Loucy (cell line): ENCODE results near the gene PJVK.

Experiments used
- H2AFZ ChIP-seq: fragments of 200-600 bp; sonication (generic); 2 replicates; pipeline ENCODE4 v1.6.0; 2016; ENCODE audit warnings: antibody characterized with exemption, mild to moderate bottlenecking, low read length, moderate library complexity
- H3F3A ChIP-seq: fragments of 200-600 bp; 2 replicates; pipeline ENCODE4 v1.6.0; 2016; ENCODE audit warnings: antibody characterized with exemption, low read depth, mild to moderate bottlenecking
- H3K27me3 ChIP-seq: fragments of 200-600 bp; sonication (generic); 2 replicates; pipeline ENCODE4 v1.6.1; 2014; ENCODE audit warnings: low read length, mild to moderate bottlenecking; ENCODE audit not compliant: insufficient read depth, poor library complexity, severe bottlenecking
- H3K36me3 ChIP-seq: fragments of 200-600 bp; sonication (generic); 2 replicates; pipeline ENCODE4 v1.6.1; 2016; ENCODE audit warnings: low read length; ENCODE audit not compliant: insufficient read depth
- H3K4me1 ChIP-seq: fragments of 200-600 bp; sonication (generic); 2 replicates; pipeline ENCODE4 v1.5.1; 2014; ENCODE audit warnings: low read length, mild to moderate bottlenecking; ENCODE audit not compliant: insufficient read depth, poor library complexity, severe bottlenecking
- H3K4me2 ChIP-seq: fragments of 200-600 bp; sonication (generic); 2 replicates; pipeline ENCODE4 v1.6.0; 2014; ENCODE audit warnings: antibody characterized with exemption, low read length, low read depth, mild to moderate bottlenecking; ENCODE audit not compliant: poor library complexity, severe bottlenecking
- H3K4me3 ChIP-seq: fragments of 200-600 bp; sonication (generic); 2 replicates; pipeline ENCODE4 v1.5.1; 2014; ENCODE audit warnings: low read length, mild to moderate bottlenecking, mixed read lengths; ENCODE audit not compliant: poor library complexity, severe bottlenecking
- H3K79me2 ChIP-seq: fragments of 200-600 bp; sonication (generic); 2 replicates; pipeline ENCODE4 v1.6.1; 2014; ENCODE audit warnings: low read length; ENCODE audit not compliant: insufficient read depth
- H3K9ac ChIP-seq: fragments of 200-600 bp; sonication (generic); 2 replicates; pipeline ENCODE4 v1.6.0; 2014; ENCODE audit warnings: mild to moderate bottlenecking, low read depth, low read length, moderate library complexity; ENCODE audit not compliant: poor library complexity, severe bottlenecking
- H3K9me2 ChIP-seq: fragments of 200-600 bp; sonication (generic); replicated peaks from 2 replicates; pipeline ENCODE4 v1.6.1; 2016; ENCODE audit warnings: low read depth, low read length, mixed read lengths
- H3K9me3 ChIP-seq: fragments of 200-600 bp; sonication (generic); 2 replicates; pipeline ENCODE4 v1.6.1; 2014; ENCODE audit warnings: mild to moderate bottlenecking, antibody characterized with exemption, low read length, low read depth; ENCODE audit not compliant: insufficient read depth
- H4K20me1 ChIP-seq: fragments of 200-600 bp; sonication (generic); 2 replicates; pipeline ENCODE4 v1.6.0; 2014; ENCODE audit warnings: antibody characterized with exemption, low read length, mild to moderate bottlenecking; ENCODE audit not compliant: insufficient read depth, poor library complexity, severe bottlenecking
- CTCF ChIP-seq: fragments of 200-600 bp; sonication (generic); conservative IDR thresholded peaks from 2 replicates; pipeline ENCODE4 v1.5.1; 2014; ENCODE audit warnings: mild to moderate bottlenecking, antibody characterized with exemption, low read length
- EZH2phosphoT487 ChIP-seq: fragments of 200-600 bp; IDR thresholded peaks from 2 replicates; pipeline ENCODE4 v1.6.1; 2018; ENCODE audit warnings: antibody characterized with exemption, mild to moderate bottlenecking, moderate library complexity, borderline replicate concordance

PJVK gene

GRCh38 chr2:178491612-178492011, 40.4 kb downstream of the PJVK start:
- no peak for TF ChIP-seq CTCF
- no peak for TF ChIP-seq EZH2phosphoT487
- H3K4me3 ChIP-seq: no peak overlapping the region
- no peak overlapping the region for H3K4me2 ChIP-seq
- peaks cover 11% of the 10 kb centered on the region for H4K20me1 ChIP-seq
- peaks cover 34% of the 10 kb centered on the region for H3K79me2 ChIP-seq
- no peaks in the 10 kb centered on the region for H3K27me3 ChIP-seq
- no peaks in the 10 kb centered on the region for H3K9me3 ChIP-seq
- no peak overlapping the region for H3K9ac ChIP-seq
- H3K4me1 ChIP-seq: peaks cover 21% of the 10 kb centered on the region
- H2AFZ ChIP-seq: no peak overlapping the region
- peaks cover 66% of the 10 kb centered on the region; the same call in 1 of the 2 replicates for H3K36me3 ChIP-seq
- H3F3A ChIP-seq: no peaks in the 10 kb centered on the region
- H3K9me2 ChIP-seq: no peaks in the 10 kb centered on the region

GRCh38 chr2:178496049-178496448, 44.9 kb downstream of the PJVK start:
- Histone ChIP-seq H3K9me3 (no peaks in the 10 kb centered on the region), H3K4me3 (no peak overlapping the region), H3K9ac (no peak overlapping the region), H3K27me3 (no peaks in the 10 kb centered on the region), H3K79me2 (no peaks in the 10 kb centered on the region), H2AFZ (no peak overlapping the region), H3K36me3 (peaks cover 77% of the 10 kb centered on the region), H3K4me1 (peaks cover 8% of the 10 kb centered on the region), H3F3A (no peaks in the 10 kb centered on the region), H3K9me2 (no peaks in the 10 kb centered on the region), H3K4me2 (no peak overlapping the region), H4K20me1 (peaks cover 3% of the 10 kb centered on the region)
- TF ChIP-seq CTCF (no peak; the same call in 1 of the 2 replicates), EZH2phosphoT487 (no peak)

- Histone ChIP-seq H3K36me3 (peaks cover 83% of the 10 kb centered on the region), H3K27me3 (no peaks in the 10 kb centered on the region), H3K9ac (no peak overlapping the region), H3K9me2 (no peaks in the 10 kb centered on the region), H4K20me1 (no peaks in the 10 kb centered on the region), H3K4me1 (peaks cover 8% of the 10 kb centered on the region), H3K4me2 (no peak overlapping the region), H3K79me2 (no peaks in the 10 kb centered on the region), H3K4me3 (no peak overlapping the region), H2AFZ (no peak overlapping the region), H3K9me3 (no peaks in the 10 kb centered on the region), H3F3A (no peaks in the 10 kb centered on the region)
- no peak for TF ChIP-seq EZH2phosphoT487
- no peak for TF ChIP-seq CTCF
These were observed 47.0 kb downstream of the PJVK start for GRCh38 chr2:178498137-178498536.
